Measurements from ENCODE around the gene MRPL49. TPM values are rescaled to one million over a fixed set of nuclear protein-coding genes. Genes with fewer than 3 reads are reported as not detected.

Gene MRPL49
- total RNA-seq, 1 donor from 2014 or later, result 40.2 TPM

DNA sequence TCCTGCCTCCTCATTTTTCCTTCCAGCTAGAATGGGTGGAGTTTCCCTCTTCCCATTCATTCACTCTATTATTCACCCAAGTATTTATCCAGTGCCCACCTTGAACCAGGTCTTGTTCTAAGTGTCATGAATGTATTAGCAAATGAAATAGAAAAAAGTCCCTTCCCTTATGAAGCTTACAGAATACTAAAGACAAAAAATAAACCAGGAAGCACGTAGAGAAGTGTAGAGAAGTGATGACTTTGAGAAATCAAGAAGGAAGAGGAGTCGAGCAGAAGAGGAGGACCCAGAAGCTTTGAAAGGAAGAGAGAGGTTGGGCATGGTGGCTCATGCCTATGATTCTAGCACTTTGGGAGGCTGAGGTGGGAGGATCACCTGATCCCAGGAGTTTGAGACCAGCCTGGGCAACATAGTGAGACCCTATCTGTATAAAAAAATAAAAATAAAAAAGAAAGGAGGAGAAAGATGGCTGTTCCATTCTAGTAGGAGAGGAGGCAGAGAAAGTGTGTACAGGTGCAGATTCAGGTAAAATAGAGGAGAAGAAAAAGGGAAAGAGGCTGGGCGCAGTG is 29.3 kb downstream of the MRPL49 start:
- Mint-ChIP-seq H3K9me3 (ENCODE audit: unreplicated experiment) (no peaks in the 10 kb centered on the region), H3K27ac (ENCODE audit: unreplicated experiment) (no peak overlapping the region), H3K4me3 (ENCODE audit: unreplicated experiment) (no peak overlapping the region), H3K4me1 (ENCODE audit: unreplicated experiment) (no peaks in the 10 kb centered on the region), H3K36me3 (ENCODE audit: low read depth, unreplicated experiment) (no peaks in the 10 kb centered on the region), H3K27me3 (ENCODE audit: unreplicated experiment) (no peaks in the 10 kb centered on the region)
- DNase-seq (ENCODE audit: low spot score), result no peak
- TF ChIP-seq, protein P1, sequence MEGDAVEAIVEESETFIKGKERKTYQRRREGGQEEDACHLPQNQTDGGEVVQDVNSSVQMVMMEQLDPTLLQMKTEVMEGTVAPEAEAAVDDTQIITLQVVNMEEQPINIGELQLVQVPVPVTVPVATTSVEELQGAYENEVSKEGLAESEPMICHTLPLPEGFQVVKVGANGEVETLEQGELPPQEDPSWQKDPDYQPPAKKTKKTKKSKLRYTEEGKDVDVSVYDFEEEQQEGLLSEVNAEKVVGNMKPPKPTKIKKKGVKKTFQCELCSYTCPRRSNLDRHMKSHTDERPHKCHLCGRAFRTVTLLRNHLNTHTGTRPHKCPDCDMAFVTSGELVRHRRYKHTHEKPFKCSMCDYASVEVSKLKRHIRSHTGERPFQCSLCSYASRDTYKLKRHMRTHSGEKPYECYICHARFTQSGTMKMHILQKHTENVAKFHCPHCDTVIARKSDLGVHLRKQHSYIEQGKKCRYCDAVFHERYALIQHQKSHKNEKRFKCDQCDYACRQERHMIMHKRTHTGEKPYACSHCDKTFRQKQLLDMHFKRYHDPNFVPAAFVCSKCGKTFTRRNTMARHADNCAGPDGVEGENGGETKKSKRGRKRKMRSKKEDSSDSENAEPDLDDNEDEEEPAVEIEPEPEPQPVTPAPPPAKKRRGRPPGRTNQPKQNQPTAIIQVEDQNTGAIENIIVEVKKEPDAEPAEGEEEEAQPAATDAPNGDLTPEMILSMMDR (IDR thresholded peaks at IDR 0.05; ENCODE audit: unreplicated experiment), result no peak

DNA sequence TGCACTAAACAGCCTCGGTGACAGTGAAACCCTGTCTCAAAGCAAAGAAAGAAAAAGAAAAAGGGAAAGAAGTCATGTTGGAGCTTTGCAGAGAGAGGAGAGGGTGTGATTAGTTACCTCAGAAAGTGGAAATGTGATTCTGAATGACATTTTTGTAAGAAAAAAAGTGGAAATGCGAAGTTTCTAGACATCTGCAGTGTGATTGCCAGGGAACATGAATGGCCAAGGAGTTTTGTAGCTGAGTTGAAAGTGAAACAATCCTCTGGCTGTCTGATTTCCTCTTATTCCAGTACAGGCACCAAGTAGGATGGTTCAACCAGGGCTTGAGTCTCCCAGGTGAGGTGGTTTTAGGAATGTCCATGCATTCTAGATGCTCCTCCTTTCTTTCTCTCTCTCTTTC is 30.0 kb downstream of the MRPL49 start:
- TF ChIP-seq, protein P1 (IDR thresholded peaks at IDR 0.05; ENCODE audit: unreplicated experiment), result no peak
- no peaks in the 10 kb centered on the region for H3K9me3 Mint-ChIP-seq (ENCODE audit: unreplicated experiment)
- H3K4me3 Mint-ChIP-seq (ENCODE audit: unreplicated experiment), result no peak overlapping the region
- H3K27ac Mint-ChIP-seq (ENCODE audit: unreplicated experiment), result no peak overlapping the region
- H3K27me3 Mint-ChIP-seq (ENCODE audit: unreplicated experiment), result no peaks in the 10 kb centered on the region
- no peaks in the 10 kb centered on the region for H3K36me3 Mint-ChIP-seq (ENCODE audit: low read depth, unreplicated experiment)
- no peak for DNase-seq (ENCODE audit: low spot score)
- H3K4me1 Mint-ChIP-seq (ENCODE audit: unreplicated experiment), result no peaks in the 10 kb centered on the region

DNA sequence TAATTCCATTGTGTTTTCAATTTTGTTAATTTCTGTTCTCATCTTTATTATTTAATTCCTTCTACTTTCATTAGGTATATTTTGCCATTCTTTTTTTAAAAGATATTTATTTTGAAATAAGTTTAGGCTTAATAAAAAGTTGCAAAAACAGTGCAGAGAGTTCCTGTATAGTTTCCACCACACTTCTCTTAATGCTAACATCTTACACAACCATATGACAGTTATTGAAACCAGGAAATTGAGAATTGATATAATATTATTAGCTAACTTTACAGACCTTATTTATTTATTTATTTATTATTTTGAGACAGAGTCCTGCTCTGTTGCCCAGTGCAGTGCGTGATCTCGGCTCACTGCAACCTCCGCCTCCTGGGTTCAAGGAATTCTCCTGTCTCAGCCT is 34.1 kb downstream of the MRPL49 start:
- H3K4me1 Mint-ChIP-seq (ENCODE audit: unreplicated experiment), result no peaks in the 10 kb centered on the region
- no peak overlapping the region for H3K27ac Mint-ChIP-seq (ENCODE audit: unreplicated experiment)
- DNase-seq (ENCODE audit: low spot score), result no peak
- no peak overlapping the region for H3K4me3 Mint-ChIP-seq (ENCODE audit: unreplicated experiment)
- no peaks in the 10 kb centered on the region for H3K36me3 Mint-ChIP-seq (ENCODE audit: low read depth, unreplicated experiment)
- no peaks in the 10 kb centered on the region for H3K9me3 Mint-ChIP-seq (ENCODE audit: unreplicated experiment)
- no peaks in the 10 kb centered on the region for H3K27me3 Mint-ChIP-seq (ENCODE audit: unreplicated experiment)
- TF ChIP-seq, protein P1 (IDR thresholded peaks at IDR 0.05; ENCODE audit: unreplicated experiment), result no peak

DNA sequence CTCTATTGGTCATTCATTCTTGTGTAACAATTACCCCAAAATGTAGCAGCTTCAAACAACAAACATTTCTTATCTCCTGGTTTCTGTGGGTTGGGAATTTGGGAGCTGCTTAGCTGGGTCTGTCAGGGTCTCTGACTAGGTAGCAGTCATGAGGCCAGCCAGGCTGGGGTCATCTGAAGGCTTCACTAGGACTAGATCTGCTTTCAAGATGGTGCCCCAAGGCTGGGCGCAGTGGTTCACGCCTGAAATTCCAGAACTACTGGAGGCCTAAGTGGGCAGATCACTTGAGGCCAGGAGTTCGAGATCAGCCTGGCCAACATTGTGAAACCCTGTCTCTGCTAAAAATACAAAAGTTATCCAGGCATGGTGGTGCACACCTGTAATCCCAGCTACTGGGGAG is 34.8 kb downstream of the MRPL49 start:
- TF ChIP-seq, protein P1 (IDR thresholded peaks at IDR 0.05; ENCODE audit: unreplicated experiment), result no peak
- Mint-ChIP-seq H3K27me3 (ENCODE audit: unreplicated experiment) (no peaks in the 10 kb centered on the region), H3K4me3 (ENCODE audit: unreplicated experiment) (no peak overlapping the region), H3K9me3 (ENCODE audit: unreplicated experiment) (no peaks in the 10 kb centered on the region), H3K4me1 (ENCODE audit: unreplicated experiment) (no peaks in the 10 kb centered on the region), H3K27ac (ENCODE audit: unreplicated experiment) (no peak overlapping the region), H3K36me3 (ENCODE audit: low read depth, unreplicated experiment) (no peaks in the 10 kb centered on the region)
- DNase-seq (ENCODE audit: low spot score), result no peak

DNA sequence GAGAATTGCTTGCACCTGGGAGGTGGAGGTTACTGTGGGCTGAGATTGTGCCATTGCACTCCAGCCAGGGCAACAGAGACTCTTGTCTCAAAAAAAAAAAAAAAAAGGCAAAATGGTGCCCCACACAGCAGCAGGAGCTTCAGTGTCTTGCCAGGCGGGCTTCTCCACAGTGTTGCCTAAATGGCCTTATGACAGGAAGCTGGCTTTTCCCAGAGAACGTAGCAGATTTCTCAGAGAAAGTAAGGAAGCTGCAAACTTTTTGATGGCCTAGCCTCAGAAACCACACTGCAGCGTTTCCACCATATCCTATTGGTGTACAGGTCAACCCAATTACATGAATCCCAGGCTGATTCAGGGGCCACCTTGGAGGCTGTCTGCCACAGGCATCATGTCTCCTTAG is 35.2 kb downstream of the MRPL49 start:
- Mint-ChIP-seq H3K27me3 (ENCODE audit: unreplicated experiment) (no peaks in the 10 kb centered on the region), H3K9me3 (ENCODE audit: unreplicated experiment) (no peaks in the 10 kb centered on the region), H3K4me1 (ENCODE audit: unreplicated experiment) (no peaks in the 10 kb centered on the region), H3K27ac (ENCODE audit: unreplicated experiment) (no peak overlapping the region), H3K4me3 (ENCODE audit: unreplicated experiment) (no peak overlapping the region), H3K36me3 (ENCODE audit: low read depth, unreplicated experiment) (no peaks in the 10 kb centered on the region)
- no peak for DNase-seq (ENCODE audit: low spot score)
- TF ChIP-seq, protein P1 (IDR thresholded peaks at IDR 0.05; ENCODE audit: unreplicated experiment), result no peak
